DOHH2 (cell line): ENCODE results near the gene FGF3.

Experiments
- CTCF ChIP-seq: fragments of 200-600 bp; sonication (generic); IDR thresholded peaks from one replicate; pipeline ENCODE4 v1.5.1; 2014; ENCODE audit warnings: antibody characterized with exemption, mild to moderate bottlenecking, low read depth, low read length; ENCODE audit not compliant: poor library complexity, severe bottlenecking
- EZH2phosphoT487 ChIP-seq: fragments of 200-600 bp; sonication (generic); IDR thresholded peaks from 2 replicates; pipeline ENCODE4 v1.6.1; 2017; ENCODE audit warnings: borderline replicate concordance, mild to moderate bottlenecking, antibody characterized with exemption, low read length, moderate library complexity, mixed read lengths

GRCh38 chr11:69830086-69830485, 10.9 kb upstream of the FGF3 start:
- TF ChIP-seq CTCF: no peak
- TF ChIP-seq EZH2phosphoT487: no peak
